Astrocyte (in vitro differentiated cells and primary cell): ENCODE measurements around the gene RAPGEF5. TPM values are rescaled to one million over a fixed set of nuclear protein-coding genes. Genes with fewer than 3 reads are reported as not detected.

Experiments
- DNase-seq: peaks from one replicate; pipeline ENCODE4 v3.0.0-alpha.2; 2010; ENCODE audit warnings: low read depth
- FAIRE-seq: peaks from 2 replicates; lab custom pipeline; 2011; peaks lifted over from hg19 to GRCh38; lab: Jason Lieb, UNC
- H2AFZ ChIP-seq: 2 replicates; pipeline ENCODE4 v1.6.0; 2012; ENCODE audit warnings: low read depth, low read length, inconsistent platforms
- H3K27ac ChIP-seq: 2 replicates; pipeline ENCODE4 v1.5.1; 2011; ENCODE audit warnings: low read depth, low read length, inconsistent platforms
- H3K27me3 ChIP-seq: 2 replicates; pipeline ENCODE4 v1.6.0; 2011; ENCODE audit warnings: low read length, inconsistent platforms; ENCODE audit not compliant: insufficient read depth
- H3K36me3 ChIP-seq: 2 replicates; pipeline ENCODE4 v1.5.1; 2011; ENCODE audit warnings: low read length, inconsistent platforms; ENCODE audit not compliant: insufficient read depth
- H3K4me1 ChIP-seq: 2 replicates; pipeline ENCODE4 v1.5.1; 2011; ENCODE audit warnings: low read length, inconsistent platforms; ENCODE audit not compliant: insufficient read depth
- H3K4me2 ChIP-seq: 2 replicates; pipeline ENCODE4 v1.6.0; 2012; ENCODE audit warnings: low read length, inconsistent platforms
- H3K4me3 ChIP-seq: 2 replicates; pipeline ENCODE4 v1.5.1; 2011; ENCODE audit warnings: low read depth, mild to moderate bottlenecking, low read length, inconsistent platforms; ENCODE audit not compliant: insufficient read depth
- H3K79me2 ChIP-seq: 2 replicates; pipeline ENCODE4 v1.6.0; 2012; ENCODE audit warnings: mild to moderate bottlenecking, low read length, inconsistent platforms; ENCODE audit not compliant: insufficient read depth
- H3K9ac ChIP-seq: 2 replicates; pipeline ENCODE4 v1.6.0; 2012; ENCODE audit warnings: mild to moderate bottlenecking, low read length, inconsistent platforms
- H3K9me3 ChIP-seq: 2 replicates; pipeline ENCODE4 v1.5.1; 2012; ENCODE audit warnings: low read depth, mild to moderate bottlenecking, low read length, inconsistent platforms; ENCODE audit not compliant: insufficient read depth
- H4K20me1 ChIP-seq: 2 replicates; pipeline ENCODE4 v1.6.0; 2012; ENCODE audit warnings: low read length, inconsistent platforms; ENCODE audit not compliant: insufficient read depth
- H3K27ac Mint-ChIP-seq: one replicate; pipeline ENCODE4 v1.8.0; 2021; ENCODE audit warnings: mild to moderate bottlenecking, mixed read lengths; ENCODE audit not compliant: unreplicated experiment
- H3K27me3 Mint-ChIP-seq: one replicate; pipeline ENCODE4 v1.8.0; 2021; ENCODE audit warnings: low read depth, mixed read lengths; ENCODE audit not compliant: unreplicated experiment
- H3K36me3 Mint-ChIP-seq: one replicate; pipeline ENCODE4 v1.8.0; 2021; ENCODE audit warnings: low read depth, mixed read lengths; ENCODE audit not compliant: unreplicated experiment
- H3K4me1 Mint-ChIP-seq: one replicate; pipeline ENCODE4 v1.8.0; 2021; ENCODE audit warnings: low read depth, mixed read lengths; ENCODE audit not compliant: unreplicated experiment
- H3K4me3 Mint-ChIP-seq: one replicate; pipeline ENCODE4 v1.8.0; 2021; ENCODE audit warnings: mild to moderate bottlenecking, moderate library complexity, mixed read lengths; ENCODE audit not compliant: unreplicated experiment
- H3K9me3 Mint-ChIP-seq: one replicate; pipeline ENCODE4 v1.8.0; 2021; ENCODE audit warnings: mild to moderate bottlenecking, mixed read lengths; ENCODE audit not compliant: unreplicated experiment
- CTCF ChIP-seq: IDR thresholded peaks from 2 replicates; pipeline ENCODE4 v1.5.1; 2011; ENCODE audit warnings: low read depth, mild to moderate bottlenecking, inconsistent platforms, low read length, moderate library complexity; ENCODE audit not compliant: insufficient read depth
- EZH2 ChIP-seq: IDR thresholded peaks from 2 replicates; pipeline ENCODE4 v1.6.1; 2012; ENCODE audit warnings: mild to moderate bottlenecking, low read length, inconsistent platforms; ENCODE audit not compliant: insufficient read depth
- total RNA-seq: library from RNA; stranded (reverse); gene quantifications from 2 replicates; pipeline ENCODE4 v1.2.1, GENCODE V29; 2021

RAPGEF5 gene
- total RNA-seq, 1 donor from 2014 or later: 1.0 TPM

DNA sequence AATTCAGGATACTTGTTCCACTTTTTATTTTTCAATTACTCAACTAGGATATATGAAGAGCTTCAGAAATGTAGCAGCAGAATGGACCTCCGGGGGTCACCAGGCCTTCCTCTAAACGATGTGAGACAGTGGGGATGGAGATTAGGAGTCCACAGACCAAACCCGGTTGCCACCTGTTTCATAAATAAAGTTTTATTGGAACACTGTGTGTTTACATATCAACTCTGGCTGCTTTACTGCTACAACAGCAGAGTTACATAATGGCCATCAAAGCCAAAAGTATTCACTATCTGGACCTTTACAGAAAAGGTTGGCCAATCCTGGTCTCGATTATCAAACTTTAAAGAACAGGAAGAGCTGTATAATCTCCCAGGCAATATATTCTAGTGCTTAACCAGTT is 30.8 kb downstream of the RAPGEF5 start:
- Histone ChIP-seq H4K20me1 (no peaks in the 10 kb centered on the region), H3K79me2 (no peaks in the 10 kb centered on the region), H3K4me2 (no peak overlapping the region), H3K9ac (no peak overlapping the region), H3K4me3 (no peak overlapping the region), H3K27me3 (no peaks in the 10 kb centered on the region), H2AFZ (no peak overlapping the region), H3K36me3 (no peaks in the 10 kb centered on the region), H3K27ac (no peak overlapping the region), H3K9me3 (no peaks in the 10 kb centered on the region), H3K4me1 (no peaks in the 10 kb centered on the region)
- H3K27me3 Mint-ChIP-seq: peaks cover 14% of the 10 kb centered on the region
- DNase-seq: no peak
- H3K4me1 Mint-ChIP-seq: no peaks in the 10 kb centered on the region
- H3K27ac Mint-ChIP-seq: no peak overlapping the region
- no peaks in the 10 kb centered on the region for H3K9me3 Mint-ChIP-seq
- no peak for FAIRE-seq
- H3K36me3 Mint-ChIP-seq: no peaks in the 10 kb centered on the region
- H3K4me3 Mint-ChIP-seq: no peak overlapping the region
- TF ChIP-seq CTCF: no peak
- no peak for TF ChIP-seq EZH2

DNA sequence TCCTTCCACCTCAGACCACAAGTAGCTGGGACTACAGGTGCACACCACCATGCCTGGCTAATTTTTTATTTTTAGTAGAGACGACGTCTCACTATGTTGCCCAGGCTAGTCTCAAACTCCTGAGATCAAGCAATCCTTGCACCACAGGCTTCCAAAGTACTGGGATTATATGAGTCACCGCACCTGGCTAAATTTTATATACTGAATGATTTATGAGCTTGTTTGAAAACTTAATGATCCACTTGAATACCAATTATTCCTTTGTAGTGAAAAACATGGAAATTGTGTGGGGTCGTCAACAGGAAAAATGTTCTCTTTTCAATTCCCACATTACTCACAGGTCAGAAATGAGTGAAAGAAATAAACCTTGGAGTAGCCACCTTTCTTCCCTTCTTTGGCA is 31.3 kb downstream of the RAPGEF5 start:
- Histone ChIP-seq H3K27me3 (no peaks in the 10 kb centered on the region), H3K79me2 (no peaks in the 10 kb centered on the region), H3K4me1 (no peaks in the 10 kb centered on the region), H3K4me2 (no peak overlapping the region), H3K4me3 (no peak overlapping the region), H3K36me3 (no peaks in the 10 kb centered on the region), H2AFZ (no peak overlapping the region), H4K20me1 (no peaks in the 10 kb centered on the region), H3K9me3 (no peaks in the 10 kb centered on the region), H3K27ac (no peak overlapping the region), H3K9ac (no peak overlapping the region)
- DNase-seq (no peak), FAIRE-seq (no peak)
- TF ChIP-seq CTCF (no peak), EZH2 (no peak)
- no peak overlapping the region for H3K4me3 Mint-ChIP-seq
- H3K27ac Mint-ChIP-seq: no peak overlapping the region
- no peaks in the 10 kb centered on the region for H3K9me3 Mint-ChIP-seq
- peaks cover 14% of the 10 kb centered on the region for H3K27me3 Mint-ChIP-seq
- H3K4me1 Mint-ChIP-seq: no peaks in the 10 kb centered on the region
- no peaks in the 10 kb centered on the region for H3K36me3 Mint-ChIP-seq

- TF ChIP-seq EZH2: no peak
- no peak for TF ChIP-seq CTCF
- DNase-seq (no peak), FAIRE-seq (no peak)
- H3K4me3 Mint-ChIP-seq: no peak overlapping the region
- no peak overlapping the region for H3K27ac ChIP-seq
- peaks cover 8% of the 10 kb centered on the region for H3K4me1 Mint-ChIP-seq
- H3K9me3 Mint-ChIP-seq: no peaks in the 10 kb centered on the region
- H3K4me3 ChIP-seq: no peak overlapping the region
- H3K36me3 Mint-ChIP-seq: no peaks in the 10 kb centered on the region
- H4K20me1 ChIP-seq: no peaks in the 10 kb centered on the region
- no peak overlapping the region for H3K4me2 ChIP-seq
- no peak overlapping the region for H3K27ac Mint-ChIP-seq
- no peaks in the 10 kb centered on the region for H3K79me2 ChIP-seq
- no peaks in the 10 kb centered on the region for H3K4me1 ChIP-seq
- H3K27me3 Mint-ChIP-seq: peaks cover 9% of the 10 kb centered on the region
- H2AFZ ChIP-seq: no peak overlapping the region
- H3K36me3 ChIP-seq: no peaks in the 10 kb centered on the region
- no peak overlapping the region for H3K9ac ChIP-seq
- no peaks in the 10 kb centered on the region for H3K9me3 ChIP-seq
- no peaks in the 10 kb centered on the region for H3K27me3 ChIP-seq
Observed at GRCh38 chr7:22323714-22324113, 33.2 kb downstream of the RAPGEF5 start.
